GM19455 (cell line): ENCODE data around the gene SGPL1.

Experiments
- ATAC-seq: cut with Tn5 transposase; IDR thresholded peaks from one replicate; pipeline ENCODE4 v1.9.1; 2021; ENCODE audit not compliant: unreplicated experiment

SGPL1 gene

GRCh38 chr10:70902661-70903261 is 87.0 kb downstream of the SGPL1 start:
- ATAC-seq, result no peak

- ATAC-seq, result no peak
Observed at GRCh38 chr10:70903262-70903921, 87.6 kb downstream of the SGPL1 start.

- no peak for ATAC-seq
Observed at GRCh38 chr10:70905071-70906021, 89.6 kb downstream of the SGPL1 start.

- ATAC-seq, result no peak
Observed at GRCh38 chr10:70906031-70906783, 90.5 kb downstream of the SGPL1 start.

GRCh38 chr10:70906953-70907636 is 91.3 kb downstream of the SGPL1 start:
- ATAC-seq, result no peak

- no peak for ATAC-seq
Observed at GRCh38 chr10:70907637-70908405, 92.1 kb downstream of the SGPL1 start.

GRCh38 chr10:70908406-70909296 is 92.9 kb downstream of the SGPL1 start:
- no peak for ATAC-seq

- ATAC-seq, result no peak
Observed at GRCh38 chr10:70909326-70909935, 93.7 kb downstream of the SGPL1 start.

- no peak for ATAC-seq
Observed at GRCh38 chr10:70910486-70911341, 95.0 kb downstream of the SGPL1 start.

GRCh38 chr10:70911386-70911785 is 95.6 kb downstream of the SGPL1 start:
- ATAC-seq, result no peak

GRCh38 chr10:70912556-70912955 is 96.8 kb downstream of the SGPL1 start:
- ATAC-seq, result no peak

- no peak for ATAC-seq
Observed at GRCh38 chr10:70913191-70913892, 97.6 kb downstream of the SGPL1 start.

GRCh38 chr10:70913893-70914240 is 98.1 kb downstream of the SGPL1 start:
- ATAC-seq, result no peak

- no peak for ATAC-seq
Observed at GRCh38 chr10:70914316-70914864, 98.6 kb downstream of the SGPL1 start.

GRCh38 chr10:70915206-70915605 is 99.5 kb downstream of the SGPL1 start:
- ATAC-seq, result no peak

- no peak for ATAC-seq
Observed at GRCh38 chr10:70915806-70916205, 100.1 kb downstream of the SGPL1 start.

- ATAC-seq, result no peak
Observed at GRCh38 chr10:70916241-70916640, 100.5 kb downstream of the SGPL1 start.
